Mesenchymal stem cell (in vitro differentiated cells and primary cell): Measurements from ENCODE around the gene RNF150.
A peak's percentile ranks its signal among the peaks of the same experiment; 100 is the strongest.

Source experiments
- DNase-seq: peaks from one replicate; pipeline ENCODE4 v3.0.0-alpha.2; 2013
- H2AFZ ChIP-seq: one replicate; pipeline ENCODE4 v1.6.1; 2013; ENCODE audit warnings: low read depth, mild to moderate bottlenecking, control low read depth, inconsistent platforms, low read length, moderate library complexity
- H2AK5ac ChIP-seq: 2 replicates; pipeline ENCODE4 v1.6.1; 2013; ENCODE audit warnings: low read length, moderate library complexity, mild to moderate bottlenecking, inconsistent platforms; ENCODE audit not compliant: severe bottlenecking
- H2BK120ac ChIP-seq: one replicate; pipeline ENCODE4 v1.6.1; 2013; ENCODE audit warnings: low read depth, mild to moderate bottlenecking, inconsistent platforms, low read length, moderate library complexity
- H2BK12ac ChIP-seq, 2 experiments: one replicate each; pipeline ENCODE4 v1.6.1; 2013; ENCODE audit warnings: inconsistent platforms in 2 of 2, low read length in 2 of 2, mild to moderate bottlenecking in 2 of 2, moderate library complexity in 2 of 2, control low read depth in 1 of 2
- H2BK15ac ChIP-seq: one replicate; pipeline ENCODE4 v1.6.1; 2013; ENCODE audit warnings: mild to moderate bottlenecking, low read depth, inconsistent platforms; ENCODE audit not compliant: poor library complexity, severe bottlenecking
- H2BK5ac ChIP-seq: 2 replicates; pipeline ENCODE4 v1.6.1; 2013; ENCODE audit warnings: low read depth, mild to moderate bottlenecking, low read length, control low read depth, inconsistent platforms; ENCODE audit not compliant: poor library complexity, severe bottlenecking
- H3K14ac ChIP-seq, 2 experiments: one replicate each; pipeline ENCODE4 v1.6.1; 2013; ENCODE audit warnings: inconsistent platforms in 2 of 2, low read length in 2 of 2, control low read depth in 1 of 2, mild to moderate bottlenecking in 1 of 2, moderate library complexity in 1 of 2
- H3K18ac ChIP-seq, 2 experiments: one replicate each; pipeline ENCODE4 v1.6.1; 2013; ENCODE audit warnings: inconsistent platforms in 2 of 2, low read length in 2 of 2, control low read depth in 1 of 2, low read depth in 1 of 2, mild to moderate bottlenecking in 1 of 2
- H3K23ac ChIP-seq, 2 experiments: one replicate each; pipeline ENCODE4 v1.6.1; 2013; ENCODE audit warnings: inconsistent platforms in 2 of 2, low read length in 2 of 2, mild to moderate bottlenecking in 2 of 2, moderate library complexity in 2 of 2, control low read depth in 1 of 2
- H3K27ac ChIP-seq: 2 replicates; pipeline ENCODE4 v1.5.1; 2013; ENCODE audit warnings: mild to moderate bottlenecking, moderate library complexity, low read length, control low read depth, inconsistent platforms; ENCODE audit not compliant: poor library complexity, severe bottlenecking
- H3K27me3 ChIP-seq, 2 experiments: 2 replicates each; pipeline versions ENCODE4 v1.6.1 to v1.7.0; 2013; ENCODE audit warnings: low read length in 2 of 2, mild to moderate bottlenecking in 2 of 2, moderate library complexity in 2 of 2, control low read depth in 1 of 2, inconsistent platforms in 1 of 2; ENCODE audit not compliant: control insufficient read depth in 1 of 2, insufficient read depth in 1 of 2
- H3K36me3 ChIP-seq, 2 experiments: 2 replicates each; pipeline versions ENCODE4 v1.6.1 to v1.7.0; 2013; ENCODE audit warnings: low read length in 2 of 2, control low read depth in 1 of 2, inconsistent platforms in 1 of 2, low read depth in 1 of 2, mild to moderate bottlenecking in 1 of 2; ENCODE audit not compliant: insufficient read depth in 2 of 2, control insufficient read depth in 1 of 2
- H3K4ac ChIP-seq, 2 experiments: one replicate each; pipeline ENCODE4 v1.6.1; 2013; ENCODE audit warnings: inconsistent platforms in 2 of 2, low read length in 2 of 2, mild to moderate bottlenecking in 2 of 2, moderate library complexity in 2 of 2, control low read depth in 1 of 2, low read depth in 1 of 2
- H3K4me1 ChIP-seq: 2 replicates; pipeline ENCODE4 v1.6.1; 2013; ENCODE audit warnings: low read depth, low read length, control low read depth; ENCODE audit not compliant: control insufficient read depth, insufficient read depth
- H3K4me2 ChIP-seq: 2 replicates; pipeline ENCODE4 v1.6.1; 2013; ENCODE audit warnings: low read length, mild to moderate bottlenecking, inconsistent platforms; ENCODE audit not compliant: poor library complexity, severe bottlenecking
- H3K4me3 ChIP-seq, 2 experiments: 2 replicates each; pipeline versions ENCODE4 v1.5.1 to v1.7.0; 2013; ENCODE audit warnings: low read length in 2 of 2, mild to moderate bottlenecking in 2 of 2, control low read depth in 1 of 2, low read depth in 1 of 2; ENCODE audit not compliant: insufficient read depth in 1 of 2
- H3K79me1 ChIP-seq: replicated peaks from 2 replicates; pipeline ENCODE4 v1.6.1; 2013; ENCODE audit warnings: mild to moderate bottlenecking, control low read depth, low read length, inconsistent platforms; ENCODE audit not compliant: poor library complexity, severe bottlenecking
- H3K9ac ChIP-seq: 2 replicates; pipeline ENCODE4 v1.7.0; 2013; ENCODE audit warnings: mild to moderate bottlenecking, low read length, moderate library complexity
- H3K9me3 ChIP-seq: 2 replicates; pipeline ENCODE4 v1.7.0; 2013; ENCODE audit warnings: mild to moderate bottlenecking, low read length; ENCODE audit not compliant: control insufficient read depth
- H4K8ac ChIP-seq: one replicate; pipeline ENCODE4 v1.6.1; 2013; ENCODE audit warnings: inconsistent platforms, mild to moderate bottlenecking, low read length, moderate library complexity
- H4K91ac ChIP-seq: one replicate; pipeline ENCODE4 v1.6.1; 2013; ENCODE audit warnings: mild to moderate bottlenecking, low read length, inconsistent platforms
- WGBS: methylation state at CpG from one replicate; pipeline ENCODE4 v1.1.7; 2013; ENCODE audit warnings: mixed read lengths; 5-methylcytosine and 5-hydroxymethylcytosine counted together

Gene RNF150

GRCh38 chr4:140945106-140945505 is 188.2 kb downstream of the RNF150 start:
- Histone ChIP-seq H3K79me1 (no peaks in the 10 kb centered on the region), H2BK120ac (no peak overlapping the region), H3K9me3 (no peaks in the 10 kb centered on the region), H3K27ac (no peak overlapping the region), H2BK12ac (no peak overlapping the region), H3K9ac (no peak overlapping the region), H3K36me3 (peaks cover 0 to 3% of the 10 kb centered on the region in 2 experiments), H3K4ac (no peak overlapping the region), H3K18ac (no peak overlapping the region), H2AFZ (no peak overlapping the region), H3K14ac (no peak overlapping the region), H3K4me1 (peaks cover 4% of the 10 kb centered on the region), H3K4me3 (no peak overlapping the region), H3K23ac (no peak overlapping the region), H2BK15ac (no peak overlapping the region), H2BK5ac (no peak overlapping the region), H3K4me2 (no peak overlapping the region), H4K8ac (no peak overlapping the region), H4K91ac (no peak overlapping the region), H2AK5ac (no peak overlapping the region), H3K27me3 (no peaks in the 10 kb centered on the region)
- WGBS = 90% methylated on average over 1 of the region's 2 CpGs
- no peak for DNase-seq

- no peak overlapping the region for H2BK120ac ChIP-seq
- no peak overlapping the region for H4K91ac ChIP-seq
- H4K8ac ChIP-seq = no peak overlapping the region
- no peak overlapping the region for H3K18ac ChIP-seq
- H3K4ac ChIP-seq = no peak overlapping the region
- H3K36me3 ChIP-seq = peaks cover 0 to 3% of the 10 kb centered on the region in 2 experiments
- no peaks in the 10 kb centered on the region for H3K79me1 ChIP-seq
- no peak overlapping the region for H3K4me3 ChIP-seq
- H2BK5ac ChIP-seq = no peak overlapping the region
- peaks cover 4% of the 10 kb centered on the region for H3K4me1 ChIP-seq
- H2AFZ ChIP-seq = no peak overlapping the region
- no peak overlapping the region for H3K23ac ChIP-seq
- H2AK5ac ChIP-seq = no peak overlapping the region
- H2BK15ac ChIP-seq = no peak overlapping the region
- H3K14ac ChIP-seq = no peak overlapping the region
- H3K4me2 ChIP-seq = no peak overlapping the region
- no peak overlapping the region for H2BK12ac ChIP-seq
- WGBS = 98% methylated on average over 1 of the region's 2 CpGs
- H3K9me3 ChIP-seq = no peaks in the 10 kb centered on the region
- no peak overlapping the region for H3K27ac ChIP-seq
- no peak overlapping the region for H3K9ac ChIP-seq
- H3K27me3 ChIP-seq = no peaks in the 10 kb centered on the region
- no peak for DNase-seq
These were observed 188.7 kb downstream of the RNF150 start for GRCh38 chr4:140944572-140944971.

- no peak overlapping the region for H3K18ac ChIP-seq
These were observed 189.1 kb downstream of the RNF150 start for GRCh38 chr4:140944199-140944515.

GRCh38 chr4:140943486-140944198 is 189.6 kb downstream of the RNF150 start:
- Histone ChIP-seq H2BK120ac (no peak overlapping the region), H3K9ac (no peak overlapping the region), H3K9me3 (no peaks in the 10 kb centered on the region), H2BK15ac (no peak overlapping the region), H2BK12ac (no peak overlapping the region), H3K18ac (no peak overlapping the region), H3K27ac (peak overlapping the region; percentile 60), H2BK5ac (no peak overlapping the region), H3K4me2 (no peak overlapping the region), H4K91ac (no peak overlapping the region), H2AFZ (no peak overlapping the region), H3K79me1 (no peaks in the 10 kb centered on the region), H3K27me3 (no peaks in the 10 kb centered on the region), H3K23ac (no peak overlapping the region), H4K8ac (no peak overlapping the region), H2AK5ac (no peak overlapping the region), H3K36me3 (peaks cover 0 to 3% of the 10 kb centered on the region in 2 experiments), H3K4me1 (peaks cover 4% of the 10 kb centered on the region), H3K14ac (no peak overlapping the region), H3K4ac (no peak overlapping the region), H3K4me3 (no peak overlapping the region)
- WGBS = 91% methylated on average over 2 of the region's 3 CpGs
- no peak for DNase-seq

More at GRCh38 chr4:140944199-140944515, 189.1 kb downstream of the RNF150 start:
- Histone ChIP-seq H3K14ac (peak overlapping the region in 1 of 2 experiments; percentile 75), H2BK5ac (no peak overlapping the region), H3K4me3 (no peak overlapping the region), H2BK12ac (no peak overlapping the region), H3K4me1 (peaks cover 4% of the 10 kb centered on the region), H2BK15ac (no peak overlapping the region), H4K8ac (no peak overlapping the region), H2BK120ac (no peak overlapping the region), H3K27ac (peak overlapping the region; percentile 60), H3K4me2 (no peak overlapping the region), H2AFZ (no peak overlapping the region), H3K9ac (no peak overlapping the region), H3K9me3 (no peaks in the 10 kb centered on the region), H4K91ac (no peak overlapping the region), H2AK5ac (no peak overlapping the region), H3K27me3 (no peaks in the 10 kb centered on the region), H3K4ac (no peak overlapping the region), H3K23ac (no peak overlapping the region), H3K79me1 (no peaks in the 10 kb centered on the region), H3K36me3 (peaks cover 0 to 3% of the 10 kb centered on the region in 2 experiments)
- 81% methylated on average over 2 of the region's 2 CpGs for WGBS
- DNase-seq = no peak
